Tibial nerve (tissue), 4 donors: ENCODE data around the gene TINCR. TPM values are rescaled to one million over a fixed set of nuclear protein-coding genes. Genes with fewer than 3 reads are reported as not detected.
"Not testable (repeated sequence)": the region's sequence is repeated elsewhere in the genome, so short reads cannot be mapped to it uniquely, and the experiment has no call there.

Experiments used
- DNase-seq, 2 donors: peaks; one replicate each; pipeline ENCODE4 v3.0.0-alpha.2; 2019; ENCODE audit warnings: low spot score in 2 of 2
- H3K27ac ChIP-seq, 4 donors: fragments of 200-600 bp; sonication (generic) in 3 of 4; one replicate each; pipeline ENCODE4 v1.5.1; 2017 to 2019; ENCODE audit warnings: mild to moderate bottlenecking in 1 of 4
- H3K27me3 ChIP-seq, 2 donors: fragments of 200-600 bp; sonication (generic) in 1 of 2; one replicate each; pipeline versions ENCODE4 v1.5.1 to v1.6.0; 2017 to 2019
- H3K36me3 ChIP-seq, 3 donors: fragments of 200-600 bp; sonication (generic); one replicate each; pipeline ENCODE4 v1.5.1; 2018 to 2019
- H3K4me1 ChIP-seq, 4 donors: fragments of 200-600 bp; sonication (generic) in 3 of 4; one replicate each; pipeline ENCODE4 v1.5.1; 2017 to 2019
- H3K4me3 ChIP-seq, 4 donors: fragments of 200-600 bp; sonication (generic) in 3 of 4; one replicate each; pipeline ENCODE4 v1.5.1; 2017 to 2019; ENCODE audit warnings: mild to moderate bottlenecking in 1 of 4, moderate library complexity in 1 of 4
- H3K9me3 ChIP-seq, 4 donors: fragments of 200-600 bp; sonication (generic) in 3 of 4; one replicate each; pipeline ENCODE4 v1.5.1; 2017 to 2019
- EP300 ChIP-seq, 2 donors: sonication (generic); formaldehyde crosslinking; IDR thresholded peaks; one replicate each; pipeline ENCODE4 v1.6.1; 2017; ENCODE audit warnings: antibody characterized with exemption in 2 of 2, mild to moderate bottlenecking in 1 of 2
- POLR2A ChIP-seq, 2 donors: fragments of 450-650 bp; IDR thresholded peaks; one replicate each; pipeline ENCODE4 v1.6.1; 2017; ENCODE audit warnings: antibody characterized with exemption in 2 of 2, mild to moderate bottlenecking in 2 of 2, moderate library complexity in 2 of 2
- WGBS, 2 donors: methylation state at CpG; one replicate each; pipeline ENCODE4 v1.1.5; 2018; 5-methylcytosine and 5-hydroxymethylcytosine counted together
- total RNA-seq, 4 donors: library from RNA; depleted of rRNA; stranded (reverse); fragments of >200 nt; gene quantifications; one replicate each; pipeline ENCODE4 v1.1.0, GENCODE V29; 2016
- TF ChIP-seq, protein P1 (sequence below), 5 experiments: fragments of 200-600 bp in 3 of 5; fragments of 450-650 bp in 2 of 5; sonication (generic) in 3 of 5; IDR thresholded peaks; one replicate each; pipeline ENCODE4 v1.5.1; 2016 to 2019; ENCODE audit warnings: antibody characterized with exemption in 5 of 5, mild to moderate bottlenecking in 3 of 5, moderate library complexity in 2 of 5

TINCR gene
- total RNA-seq = 10 to 100 TPM in 1 of 4 donors, 1 to 10 TPM in 2, under 1 TPM in 1; 0.30 to 13.9 (median 5.1) TPM

DNA sequence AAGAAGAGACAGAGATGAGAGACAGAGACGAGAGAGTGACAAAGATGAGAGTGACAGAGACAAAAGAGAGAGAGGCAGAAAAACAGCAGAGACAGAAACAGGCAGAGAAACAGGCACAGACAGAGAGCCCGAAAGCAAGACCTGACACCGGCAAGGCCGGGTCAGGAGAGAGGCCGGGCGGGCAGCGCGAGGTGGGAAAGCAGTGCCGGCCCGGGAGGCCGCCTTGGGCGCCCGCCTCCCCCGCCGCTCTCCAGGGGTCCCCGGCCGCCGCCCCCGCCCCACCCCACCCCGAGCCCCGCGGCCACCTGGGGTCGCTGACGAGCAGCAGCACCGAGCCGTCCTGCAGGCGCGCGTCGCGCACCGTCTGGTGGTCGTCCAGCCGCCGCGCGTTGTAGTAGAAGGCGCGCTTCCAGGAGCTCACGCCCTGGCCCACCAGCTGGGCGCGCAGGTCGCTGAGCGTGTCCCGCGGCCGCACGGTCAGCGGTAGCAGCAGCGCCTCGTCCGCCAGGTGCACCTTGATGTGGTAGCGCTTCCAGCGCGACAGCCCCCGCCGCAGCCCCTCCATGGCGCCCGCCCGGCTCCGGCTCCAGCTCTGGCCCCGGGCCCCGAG, at the start of gene TINCR:
TSS of gene TINCR (minus strand) at position 594 of the 610 bp plus-strand sequence.
- TF ChIP-seq EP300 (IDR thresholded peaks at IDR 0.05) (no peak), POLR2A (IDR thresholded peaks at IDR 0.05) (no peak)
- TF ChIP-seq, protein P1, sequence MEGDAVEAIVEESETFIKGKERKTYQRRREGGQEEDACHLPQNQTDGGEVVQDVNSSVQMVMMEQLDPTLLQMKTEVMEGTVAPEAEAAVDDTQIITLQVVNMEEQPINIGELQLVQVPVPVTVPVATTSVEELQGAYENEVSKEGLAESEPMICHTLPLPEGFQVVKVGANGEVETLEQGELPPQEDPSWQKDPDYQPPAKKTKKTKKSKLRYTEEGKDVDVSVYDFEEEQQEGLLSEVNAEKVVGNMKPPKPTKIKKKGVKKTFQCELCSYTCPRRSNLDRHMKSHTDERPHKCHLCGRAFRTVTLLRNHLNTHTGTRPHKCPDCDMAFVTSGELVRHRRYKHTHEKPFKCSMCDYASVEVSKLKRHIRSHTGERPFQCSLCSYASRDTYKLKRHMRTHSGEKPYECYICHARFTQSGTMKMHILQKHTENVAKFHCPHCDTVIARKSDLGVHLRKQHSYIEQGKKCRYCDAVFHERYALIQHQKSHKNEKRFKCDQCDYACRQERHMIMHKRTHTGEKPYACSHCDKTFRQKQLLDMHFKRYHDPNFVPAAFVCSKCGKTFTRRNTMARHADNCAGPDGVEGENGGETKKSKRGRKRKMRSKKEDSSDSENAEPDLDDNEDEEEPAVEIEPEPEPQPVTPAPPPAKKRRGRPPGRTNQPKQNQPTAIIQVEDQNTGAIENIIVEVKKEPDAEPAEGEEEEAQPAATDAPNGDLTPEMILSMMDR (IDR thresholded peaks at IDR 0.05) = no peak
- Histone ChIP-seq H3K4me3 (peak within 1 kb of the TSS in 2 of 4 donors; percentile 20 to 45), H3K9me3 (peaks cover 0 to 7% (median 0%) of the 10 kb centered on the region in 4 donors), H3K4me1 (peaks cover 0 to 4% (median 0%) of the 10 kb centered on the region in 4 donors), H3K36me3 (peaks cover 0 to under 1% (median 0%) of the 10 kb centered on the region in 3 donors), H3K27ac (no peak within 1 kb of the TSS), H3K27me3 (peaks cover 0 to 50% of the 10 kb centered on the region in 2 donors)
- no peak for DNase-seq
- WGBS, 2 donors = 25 to 40% methylated on average over 10 to 15 of the region's 63 CpGs

DNA sequence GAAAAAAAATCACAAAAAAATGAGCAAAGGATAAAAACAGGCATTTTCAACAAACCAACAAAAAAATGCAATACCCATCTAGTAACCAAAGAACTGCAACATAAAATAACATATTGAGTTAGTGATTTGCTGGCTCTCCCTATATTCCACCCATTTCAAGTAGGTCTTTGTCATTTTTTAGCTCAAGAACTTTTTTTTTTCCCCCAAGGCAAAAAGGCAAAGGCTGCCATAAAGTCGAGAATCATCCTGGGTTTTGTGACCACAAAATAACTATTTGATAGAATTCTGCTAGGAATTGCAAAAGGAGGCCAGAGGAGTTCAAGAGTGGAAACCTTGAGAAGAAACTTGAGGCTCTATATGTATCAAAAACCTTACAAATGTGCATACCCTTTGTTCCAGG, 49.3 kb upstream of the TINCR start:
- Histone ChIP-seq H3K36me3 (peaks cover 17 to 75% (median 38%) of the 10 kb centered on the region in 3 donors), H3K4me1 (peaks cover 3 to 43% (median 26%) of the 10 kb centered on the region in 4 donors), H3K9me3 (no peaks in the 10 kb centered on the region), H3K27ac (no peak overlapping the region), H3K27me3 (no peaks in the 10 kb centered on the region), H3K4me3 (no peak overlapping the region)
- DNase-seq = no peak
- TF ChIP-seq EP300 (IDR thresholded peaks at IDR 0.05) = no peak
- TF ChIP-seq, protein P1 (IDR thresholded peaks at IDR 0.05) = no peak
- no peak for TF ChIP-seq POLR2A (IDR thresholded peaks at IDR 0.05)
- WGBS, 2 donors = 58 to 59% methylated on average over 1 of the region's 1 CpG

GRCh38 chr19:5615756-5616327, 48.1 kb upstream of the TINCR start:
- Histone ChIP-seq H3K36me3 (peaks cover 17 to 81% (median 38%) of the 10 kb centered on the region in 3 donors), H3K27ac (no peak overlapping the region), H3K9me3 (no peaks in the 10 kb centered on the region), H3K4me1 (peaks cover 3 to 38% (median 21%) of the 10 kb centered on the region in 4 donors), H3K27me3 (no peaks in the 10 kb centered on the region), H3K4me3 (no peak overlapping the region)
- 86 to 91% methylated on average over 17 of the region's 17 CpGs for WGBS, 2 donors
- TF ChIP-seq, protein P1 (IDR thresholded peaks at IDR 0.05) = no peak
- TF ChIP-seq POLR2A (IDR thresholded peaks at IDR 0.05) (no peak), EP300 (IDR thresholded peaks at IDR 0.05) (no peak)
- no peak for DNase-seq

DNA sequence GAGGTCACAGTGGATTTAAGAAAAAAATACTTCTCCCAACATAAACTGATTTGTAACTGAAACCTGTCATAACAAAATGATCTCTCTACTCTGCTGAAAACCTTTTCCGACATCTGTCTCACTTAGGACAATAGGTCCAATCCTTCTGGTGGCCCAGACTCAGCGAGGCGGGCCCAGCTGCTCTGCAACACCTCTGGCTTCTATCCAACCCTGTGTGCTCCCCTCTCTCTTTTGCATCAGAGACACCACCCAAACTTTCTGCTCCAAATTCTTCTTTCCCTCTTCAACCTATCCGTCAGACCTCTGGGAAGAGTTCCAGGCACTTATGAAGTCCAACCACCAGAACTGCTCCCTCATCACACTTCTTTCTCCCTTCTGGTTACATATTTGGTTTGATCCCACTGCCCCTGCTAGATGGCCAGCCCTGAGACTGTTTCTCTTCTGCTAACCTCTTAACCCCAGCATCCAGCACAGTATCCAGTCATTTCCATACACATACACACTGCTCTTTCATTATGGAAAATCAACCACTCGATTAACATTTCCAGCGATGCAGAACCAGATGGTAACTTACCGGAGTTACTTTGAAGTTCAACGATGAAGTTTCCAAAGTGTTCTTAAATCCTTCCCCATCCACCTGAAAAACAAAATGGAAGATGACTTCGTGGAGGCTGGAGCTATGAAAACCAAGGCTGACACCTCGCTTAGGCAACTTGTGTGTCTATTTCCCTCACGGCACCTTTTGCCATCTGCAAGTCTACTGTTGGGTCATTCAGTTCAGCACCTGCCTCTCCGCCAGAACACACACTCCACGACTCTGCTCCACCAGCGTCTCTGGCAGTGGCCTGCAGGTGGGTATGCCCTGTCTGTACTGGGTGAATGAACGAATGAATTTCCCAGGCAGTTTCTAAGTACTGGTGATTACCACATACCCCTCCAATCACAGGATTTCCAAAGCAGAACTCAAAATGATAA, 45.4 kb upstream of the TINCR start:
- no peak overlapping the region for H3K4me3 ChIP-seq
- peaks cover 17 to 92% (median 54%) of the 10 kb centered on the region in 3 donors for H3K36me3 ChIP-seq
- no peak for TF ChIP-seq EP300 (IDR thresholded peaks at IDR 0.05)
- H3K9me3 ChIP-seq = no peaks in the 10 kb centered on the region
- no peak for DNase-seq
- peaks cover 0 to 12% (median 0%) of the 10 kb centered on the region in 4 donors for H3K4me1 ChIP-seq
- 91 to 92% methylated on average over 15 of the region's 15 CpGs for WGBS, 2 donors
- no peaks in the 10 kb centered on the region for H3K27me3 ChIP-seq
- no peak overlapping the region for H3K27ac ChIP-seq

- Histone ChIP-seq H3K4me3 (no peak overlapping the region), H3K4me1 (no peaks in the 10 kb centered on the region), H3K27me3 (no peaks in the 10 kb centered on the region), H3K27ac (no peak overlapping the region), H3K36me3 (peaks cover 18 to 92% (median 47%) of the 10 kb centered on the region in 3 donors), H3K9me3 (no peaks in the 10 kb centered on the region)
- no peak for DNase-seq
- WGBS, 2 donors = 94 to 96% methylated on average over 16 of the region's 16 CpGs
- TF ChIP-seq EP300 (IDR thresholded peaks at IDR 0.05) (no peak), POLR2A (IDR thresholded peaks at IDR 0.05) (no peak)
- TF ChIP-seq, protein P1 (IDR thresholded peaks at IDR 0.05) = no peak
Measured at GRCh38 chr19:5609881-5610448, 42.2 kb upstream of the TINCR start.

DNA sequence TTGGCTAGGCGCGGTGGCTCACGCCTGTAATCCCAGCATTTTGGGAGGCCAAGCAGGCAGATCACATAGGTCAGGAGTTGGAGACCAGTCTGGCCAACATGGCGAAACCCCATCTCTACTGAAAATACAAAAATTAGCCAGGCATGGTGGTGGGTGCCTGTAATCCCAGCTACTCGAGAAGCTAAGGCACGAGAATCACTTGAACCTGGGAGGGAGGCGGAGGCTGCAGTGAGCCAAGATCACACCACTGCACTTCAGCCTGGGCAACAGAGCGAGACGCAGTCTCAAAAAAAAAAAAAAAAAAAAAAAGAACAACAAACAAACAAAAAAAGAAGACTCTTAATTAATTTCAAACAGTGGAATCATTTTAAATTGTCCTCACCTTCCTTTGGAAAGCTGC, 41.0 kb upstream of the TINCR start:
- not testable (repeated sequence) for H3K9me3 ChIP-seq, H3K27ac ChIP-seq, H3K4me3 ChIP-seq, H3K27me3 ChIP-seq, DNase-seq, H3K4me1 ChIP-seq
- 95% methylated on average over 9 of the region's 9 CpGs for WGBS, 2 donors
- peaks cover 11 to 92% (median 45%) of the 10 kb centered on the region in 3 donors for H3K36me3 ChIP-seq
